COR-L47 (cell line): ENCODE data around the gene PRDM13.
"Not testable (repeated sequence)": the region's sequence is repeated elsewhere in the genome, so short reads cannot be mapped to it uniquely, and the experiment has no call there.

Experiments
- DNase-seq: peaks from one replicate; lab custom pipeline; 2025; lab: John Stamatoyannopoulos, UW

The PRDM13 gene

GRCh38 chr6:99606656-99607415, at the start of gene PRDM13:
PRDM13 (plus strand) TSS chr6:99606833; CDS start chr6:99607035, 202 bp downstream.
- DNase-seq: no peak

GRCh38 chr6:99559057-99559456, 47.6 kb upstream of the PRDM13 start:
- no peak for DNase-seq

- no peak for DNase-seq
These were observed 46.0 kb upstream of the PRDM13 start for GRCh38 chr6:99560668-99561067.

- DNase-seq: no peak
These were observed 43.4 kb upstream of the PRDM13 start for GRCh38 chr6:99563056-99563723.

GRCh38 chr6:99568103-99568933, 38.3 kb upstream of the PRDM13 start, which contains the start of gene CCNC:
CCNC (minus strand) TSS chr6:99568660; CDS start chr6:99568527, 133 bp downstream.
- DNase-seq: peak; percentile 97

- DNase-seq: no peak
These were observed 32.5 kb upstream of the PRDM13 start for GRCh38 chr6:99573980-99574617.

- DNase-seq: no peak
These were observed 30.9 kb upstream of the PRDM13 start for GRCh38 chr6:99575544-99576227.

GRCh38 chr6:99579781-99580180, 26.9 kb upstream of the PRDM13 start:
- no peak for DNase-seq

GRCh38 chr6:99587792-99588191, 18.8 kb upstream of the PRDM13 start:
- no peak for DNase-seq

GRCh38 chr6:99588618-99589289, 17.9 kb upstream of the PRDM13 start:
- peak; percentile 90 for DNase-seq

GRCh38 chr6:99589290-99589672, 17.4 kb upstream of the PRDM13 start:
- DNase-seq: peak; percentile 23

- DNase-seq: no peak
These were observed 16.6 kb upstream of the PRDM13 start for GRCh38 chr6:99589907-99590493.

- DNase-seq: no peak
These were observed 15.6 kb upstream of the PRDM13 start for GRCh38 chr6:99590728-99591672.

GRCh38 chr6:99591673-99592364, 14.8 kb upstream of the PRDM13 start:
- DNase-seq: no peak

GRCh38 chr6:99592900-99593299, 13.7 kb upstream of the PRDM13 start:
- no peak for DNase-seq

- DNase-seq: not testable (repeated sequence)
These were observed 11.9 kb upstream of the PRDM13 start for GRCh38 chr6:99594696-99595095.

- no peak for DNase-seq
These were observed 3.9 kb upstream of the PRDM13 start for GRCh38 chr6:99602520-99603420.
